ENCODE results near the gene SCLY. TPM values are rescaled to one million over a fixed set of nuclear protein-coding genes. Genes with fewer than 3 reads are reported as not detected.

SCLY gene
- total RNA-seq, 4 donors from 2014 or later = 8.5 to 16.0 (median 11.2) TPM

- TF ChIP-seq CTCF (IDR thresholded peaks at IDR 0.05; ENCODE audit: low read depth) = no peak
These were observed 38.1 kb upstream of the SCLY start for GRCh38 chr2:238022594-238023157.

GRCh38 chr2:238023608-238024007, 37.2 kb upstream of the SCLY start:
- TF ChIP-seq CTCF (IDR thresholded peaks at IDR 0.05; ENCODE audit: low read depth) = no peak

GRCh38 chr2:238024986-238025385, 35.8 kb upstream of the SCLY start:
- no peak for TF ChIP-seq CTCF (IDR thresholded peaks at IDR 0.05; ENCODE audit: low read depth)

- no peak for TF ChIP-seq CTCF (IDR thresholded peaks at IDR 0.05; ENCODE audit: low read depth)
These were observed 35.0 kb upstream of the SCLY start for GRCh38 chr2:238025741-238026360.

GRCh38 chr2:238027058-238027457, 33.7 kb upstream of the SCLY start:
- no peak for TF ChIP-seq CTCF (IDR thresholded peaks at IDR 0.05; ENCODE audit: low read depth)

- no peak for TF ChIP-seq CTCF (IDR thresholded peaks at IDR 0.05; ENCODE audit: low read depth)
These were observed 33.0 kb upstream of the SCLY start for GRCh38 chr2:238027591-238028415.

- TF ChIP-seq CTCF (IDR thresholded peaks at IDR 0.05; ENCODE audit: low read depth) = no peak
These were observed 30.9 kb upstream of the SCLY start for GRCh38 chr2:238029853-238030252.
